SKM-1 treated with dmso at 0.1 percent for 144 hours (cell line): Measurements from ENCODE around the gene FOSL1.

Experiments used
- DNase-seq: peaks from one replicate; lab custom pipeline; 2025; ENCODE audit not compliant: unreplicated experiment; lab: John Stamatoyannopoulos, UW

FOSL1 gene

DNA sequence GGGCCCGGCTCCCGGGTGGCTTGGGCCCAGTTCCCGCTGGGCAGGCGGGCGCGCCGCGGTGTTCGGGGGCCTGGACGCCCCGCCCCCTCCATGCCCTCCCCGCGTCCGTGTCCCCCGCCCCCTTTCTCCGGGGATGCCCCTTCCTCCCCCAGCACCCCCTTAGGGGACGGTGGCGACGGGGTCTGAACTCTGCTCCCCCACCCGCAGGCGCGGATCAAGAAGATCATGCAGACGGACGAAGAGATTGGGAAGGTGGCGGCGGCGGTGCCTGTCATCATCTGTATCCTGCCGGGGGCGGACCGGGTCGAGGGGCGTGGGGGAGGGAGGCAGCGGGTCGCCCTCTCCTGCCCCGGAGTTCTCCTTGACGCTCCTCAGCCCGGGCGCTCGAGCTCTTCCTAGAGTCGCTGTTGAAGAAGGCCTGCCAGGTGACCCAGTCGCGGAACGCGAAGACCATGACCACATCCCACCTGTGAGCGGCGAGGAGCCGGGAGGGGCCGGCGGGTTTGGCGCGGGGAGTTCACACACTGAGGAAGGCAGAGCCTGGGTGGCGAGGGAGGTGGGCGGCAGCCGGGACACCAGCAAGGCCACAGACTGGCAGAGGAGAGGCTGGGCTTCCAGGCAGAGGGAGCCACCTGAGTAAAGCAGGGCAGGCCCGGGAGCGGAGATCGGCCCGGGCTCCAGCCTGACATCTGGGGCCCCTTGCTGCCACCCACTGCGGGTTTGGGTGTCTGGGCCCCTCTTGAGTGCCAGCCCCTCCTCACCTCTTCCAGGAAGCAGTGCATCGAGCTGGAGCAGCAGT is 19.6 kb upstream of the FOSL1 start:
- no peak for DNase-seq

DNA sequence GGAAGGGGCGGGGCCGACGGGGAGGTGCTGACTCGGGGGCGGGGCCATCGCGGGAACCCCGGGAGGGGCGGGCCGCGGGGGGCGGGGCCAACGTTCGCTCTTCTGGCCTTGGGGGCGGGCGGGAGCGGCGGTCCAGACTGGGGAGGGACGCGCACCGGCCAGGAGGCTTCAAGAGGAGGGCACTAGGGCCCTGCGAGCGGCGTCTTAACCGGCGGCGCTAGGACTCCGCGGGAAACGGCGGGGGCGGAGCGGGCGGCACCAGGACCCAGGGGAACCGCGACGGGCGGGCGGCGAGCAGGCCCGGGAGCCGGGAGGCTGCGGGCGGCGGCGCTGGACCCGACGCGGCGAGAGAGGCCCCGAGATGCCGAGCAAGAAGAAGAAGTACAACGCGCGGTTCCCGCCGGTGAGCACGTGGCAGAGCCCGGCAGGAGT is 19.0 kb upstream of the FOSL1 start, which contains the start of gene DRAP1:
Gene DRAP1 (plus strand): TSS at position 286 of the 432 bp plus-strand sequence. CDS start 76 bp downstream, at position 362.
- peak; percentile 97 for DNase-seq

- DNase-seq, result no peak
Measured at GRCh38 chr11:65918211-65919140, 18.3 kb upstream of the FOSL1 start, which contains the start of gene C11orf68. Gene C11orf68, minus strand, starts transcription at chr11:65919062. Its CDS starts 31 bp downstream, at chr11:65919031.

DNA sequence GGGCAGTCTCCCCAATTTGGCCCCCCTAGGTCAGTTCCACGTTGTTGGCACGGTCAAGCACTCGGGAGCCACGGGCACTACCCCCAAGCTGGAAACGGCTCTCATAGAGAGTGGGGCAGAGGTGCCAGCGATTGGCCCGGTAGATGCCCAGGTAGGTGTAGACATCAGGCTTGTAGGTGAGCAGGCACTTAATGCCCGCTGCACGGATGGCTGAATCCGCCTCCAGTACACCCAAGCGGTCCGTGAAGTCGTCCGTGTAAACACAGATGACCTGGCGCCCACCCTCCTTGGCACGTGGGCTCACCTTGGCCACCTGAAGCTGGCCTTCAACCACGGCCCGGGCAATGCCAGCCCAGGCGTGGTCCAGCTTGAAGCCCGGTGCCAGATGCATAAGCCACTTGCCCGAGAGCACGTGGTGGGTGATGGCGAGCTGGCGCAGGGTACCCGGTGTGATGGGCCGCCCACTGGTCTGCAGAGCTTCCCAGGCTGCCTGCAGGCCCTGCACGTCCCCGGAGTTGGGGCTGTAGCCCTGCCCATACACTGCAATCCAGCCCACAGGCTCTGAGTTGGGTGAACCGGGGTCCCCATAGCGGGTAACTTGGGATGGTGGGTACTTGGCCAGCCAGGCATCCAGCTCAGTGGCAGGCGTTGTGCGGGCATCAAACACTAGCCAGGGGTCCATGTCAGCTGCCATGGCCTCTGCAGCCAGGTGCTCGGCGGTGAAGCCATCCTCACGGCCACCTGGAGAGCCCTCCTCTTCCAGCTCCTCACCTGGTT is 17.4 kb upstream of the FOSL1 start:
- DNase-seq, result no peak

GRCh38 chr11:65917077-65917433 is 16.9 kb upstream of the FOSL1 start:
- no peak for DNase-seq

- DNase-seq, result no peak
Measured at GRCh38 chr11:65916391-65916790, 16.2 kb upstream of the FOSL1 start.

DNA sequence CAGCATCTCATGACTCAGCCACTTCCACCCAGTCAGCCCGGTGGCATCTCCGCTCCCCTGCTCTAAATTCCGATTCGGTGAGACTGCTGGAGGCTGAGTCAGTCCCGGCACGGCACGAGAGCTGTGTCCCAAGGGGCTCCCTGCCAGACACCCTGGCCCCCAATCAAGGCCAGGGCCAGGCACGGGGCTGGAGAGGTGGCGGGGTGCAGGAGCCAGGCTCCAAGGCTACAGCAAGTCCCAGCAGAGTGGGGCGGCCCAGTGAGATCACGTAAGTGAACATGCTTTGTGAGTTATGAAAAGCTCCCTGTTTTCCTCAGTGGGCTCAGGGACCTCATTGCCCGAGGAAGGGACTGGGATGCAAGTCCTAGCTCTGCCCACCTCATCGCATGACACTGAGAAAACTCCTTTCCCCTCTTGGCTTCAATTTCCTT is 15.6 kb upstream of the FOSL1 start:
- no peak for DNase-seq

DNA sequence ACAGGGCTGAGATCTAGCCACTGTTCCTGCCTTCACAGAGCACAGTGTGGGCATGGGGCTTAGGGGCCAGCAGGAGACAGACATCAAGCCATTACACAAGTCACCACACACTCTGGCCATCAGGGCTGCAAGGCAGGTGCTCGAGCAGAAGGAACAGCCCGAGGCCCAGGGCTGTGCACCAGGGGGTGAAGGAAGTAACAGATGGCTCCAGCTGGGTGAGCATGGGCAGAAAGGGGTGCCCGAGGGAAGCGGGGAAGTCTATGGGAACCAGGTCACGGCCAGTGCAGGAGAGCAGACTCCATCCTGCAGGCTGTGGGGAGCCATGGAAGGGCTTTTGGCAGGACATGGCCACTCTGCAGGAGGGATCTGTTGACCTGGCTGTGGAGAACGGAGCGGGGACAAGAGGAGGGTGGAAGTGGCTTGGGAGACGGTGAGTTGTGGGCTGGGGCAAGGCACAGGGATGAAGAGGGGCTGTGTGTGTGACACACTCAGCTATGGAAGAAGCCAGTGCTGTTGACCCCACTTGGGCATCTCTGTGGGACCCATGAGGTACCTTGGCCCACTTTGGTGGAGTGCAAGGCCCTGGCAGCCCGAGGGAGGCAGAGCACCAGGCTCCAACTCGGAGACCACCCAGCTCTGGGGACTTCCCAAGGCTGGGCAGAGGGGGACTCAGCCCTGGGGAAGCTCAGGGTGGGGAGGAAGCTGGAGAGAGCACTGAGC is 15.1 kb upstream of the FOSL1 start:
- no peak for DNase-seq

DNA sequence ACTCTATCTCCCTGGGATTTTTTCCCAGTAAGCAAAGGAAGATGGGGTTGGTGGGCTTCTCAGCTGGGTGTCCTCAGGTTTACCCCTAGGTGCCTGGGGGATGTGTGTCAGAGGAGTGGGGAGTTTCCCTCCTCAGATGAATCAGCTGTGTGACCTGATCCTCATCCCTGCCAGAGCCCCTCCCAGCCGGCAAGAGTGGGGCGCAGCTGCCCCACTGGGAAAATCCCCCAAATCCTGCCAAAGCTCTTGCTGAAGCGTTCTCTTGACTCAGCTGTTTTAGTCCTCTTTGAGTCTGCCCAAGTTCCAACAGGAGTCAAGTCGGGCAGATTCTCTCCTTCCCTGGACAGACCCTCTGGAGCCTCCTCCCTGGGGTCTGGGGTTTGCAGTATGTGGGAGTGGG is 12.7 kb upstream of the FOSL1 start:
- DNase-seq, result no peak

GRCh38 chr11:65911682-65912568 is 11.7 kb upstream of the FOSL1 start:
- peak; percentile 27 for DNase-seq

DNA sequence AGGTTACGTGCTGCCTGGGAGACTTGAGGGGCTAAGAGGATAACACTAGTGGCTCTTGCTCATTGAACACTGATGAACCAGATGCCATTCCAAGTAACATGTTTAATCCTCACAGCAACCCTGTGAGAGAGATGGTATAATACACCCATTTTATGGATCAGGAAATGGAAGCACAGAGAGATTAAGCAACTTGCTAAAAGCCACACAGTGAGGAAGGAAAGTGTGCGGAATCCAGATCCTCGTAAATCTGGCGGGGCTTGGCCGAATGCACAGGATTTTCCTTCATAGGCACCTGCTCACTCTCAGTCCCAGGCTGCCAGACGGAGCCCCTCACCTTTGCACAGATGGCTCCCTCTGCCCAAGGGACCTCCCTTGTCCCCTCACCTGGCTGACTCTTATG is 7.7 kb upstream of the FOSL1 start:
- no peak for DNase-seq

DNA sequence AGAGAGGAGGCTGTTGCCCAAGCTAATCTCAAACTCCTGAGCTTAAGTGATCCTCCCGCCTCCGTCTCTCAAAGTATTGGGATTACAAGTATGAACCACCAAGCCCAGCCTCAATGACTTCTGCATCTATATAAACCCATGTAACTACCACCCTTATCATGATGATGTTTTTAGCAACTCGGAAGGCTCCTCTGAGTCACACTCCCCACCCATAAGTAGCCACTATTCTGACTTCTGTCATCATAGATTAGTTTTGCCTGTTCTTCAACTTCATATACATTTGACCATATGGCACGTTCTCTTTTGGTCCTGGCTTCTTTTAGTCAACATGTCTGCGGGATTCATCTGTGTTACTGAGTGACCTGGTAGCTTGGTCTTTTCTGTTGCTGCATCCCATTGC is 6.4 kb upstream of the FOSL1 start:
- DNase-seq, result no peak

- no peak for DNase-seq
Measured at GRCh38 chr11:65903715-65904114, 3.5 kb upstream of the FOSL1 start.

DNA sequence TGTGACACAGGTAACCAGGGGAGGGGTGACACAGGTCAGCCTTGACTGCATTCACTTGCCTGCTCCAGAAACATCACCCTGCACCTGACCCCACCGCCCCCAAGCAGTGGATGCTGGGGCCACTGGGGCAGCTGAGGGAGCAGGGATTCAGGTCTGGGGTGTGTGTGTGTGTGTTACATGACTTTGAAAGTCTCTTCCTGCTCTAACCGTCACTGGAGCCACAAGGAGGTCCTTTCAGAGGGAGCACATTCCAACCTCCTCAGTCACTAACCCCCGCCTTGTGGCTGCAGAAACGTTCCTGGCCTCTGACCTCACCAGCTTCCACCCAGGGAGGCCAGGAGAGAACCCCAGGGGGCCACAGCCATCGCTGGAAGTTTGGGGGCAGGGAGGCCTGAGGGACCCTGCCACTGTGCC is 2.9 kb upstream of the FOSL1 start:
- no peak for DNase-seq

GRCh38 chr11:65900899-65901180 is 652 bp upstream of the FOSL1 start:
- DNase-seq, result no peak

DNA sequence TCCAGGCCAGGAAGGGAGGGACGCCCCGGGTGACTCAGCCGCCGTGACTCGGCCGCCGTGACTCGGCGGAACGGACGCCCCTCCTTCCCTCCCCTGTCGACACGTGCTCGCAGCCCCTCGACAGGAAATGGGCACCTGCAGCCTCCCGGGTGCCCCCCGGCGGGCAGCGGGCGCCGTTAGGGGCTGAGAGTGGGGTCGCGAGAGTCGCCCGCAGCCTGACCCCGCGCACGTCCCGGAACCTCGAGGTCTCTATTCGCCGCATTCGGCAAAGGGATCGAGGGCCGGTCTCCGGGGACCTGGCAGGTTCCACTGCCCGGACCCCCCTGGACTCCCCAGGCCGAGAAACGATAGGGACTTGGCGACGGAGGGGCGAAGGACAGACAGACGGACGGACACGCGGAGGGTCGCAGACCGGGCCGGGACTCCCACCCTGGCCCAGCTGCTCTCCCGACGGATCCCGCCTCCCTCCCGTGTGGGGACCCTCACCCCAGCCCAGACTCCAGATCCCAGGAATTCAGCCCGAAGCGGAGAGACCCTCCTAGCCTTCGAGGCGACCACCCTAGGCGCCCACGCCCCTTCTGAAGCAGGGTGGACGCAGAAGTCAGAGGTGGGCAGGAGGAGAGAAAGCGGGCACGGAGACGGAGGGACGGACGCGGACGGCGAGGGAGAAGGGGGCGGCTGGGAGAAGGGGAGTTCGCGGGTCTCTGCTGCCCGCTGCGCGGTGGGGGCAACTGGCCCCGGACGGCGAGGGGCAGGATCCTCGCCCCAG is 648 bp downstream of the FOSL1 start:
- no peak for DNase-seq

DNA sequence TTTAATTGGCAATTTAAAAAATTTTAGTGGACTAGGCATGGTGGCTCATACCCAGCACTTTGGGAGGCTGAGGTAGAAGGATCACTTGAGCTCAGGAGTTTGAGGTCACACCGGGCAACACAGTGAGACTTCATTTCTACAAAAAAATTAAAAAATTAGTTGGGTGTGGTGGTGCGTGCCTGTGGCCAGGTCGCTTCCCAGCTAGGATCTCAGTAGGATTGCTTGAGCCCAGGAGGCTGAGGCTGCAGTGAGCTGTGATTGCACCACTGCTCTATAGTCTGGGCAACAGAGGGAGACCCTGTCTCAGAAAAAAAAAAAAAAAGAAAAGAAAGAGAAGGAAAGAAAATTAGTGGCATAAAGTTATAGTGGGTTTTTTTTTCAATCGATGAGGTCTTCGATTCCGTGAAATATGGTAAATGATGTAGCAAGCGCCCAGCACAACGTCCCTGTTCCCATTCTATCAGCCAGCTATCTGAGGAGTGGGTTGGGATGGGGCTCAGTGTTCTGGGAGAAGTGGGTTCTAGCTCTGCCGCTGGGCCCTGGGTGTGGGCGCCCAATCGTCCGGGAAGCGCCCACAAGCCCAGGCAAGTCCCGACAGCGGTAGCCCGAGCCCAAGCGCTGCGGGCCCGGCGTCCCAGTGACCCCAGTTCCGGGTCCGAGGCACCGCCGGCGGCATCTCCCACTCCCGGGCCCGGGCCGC is 1.4 kb downstream of the FOSL1 start:
- peak; percentile 34 for DNase-seq

DNA sequence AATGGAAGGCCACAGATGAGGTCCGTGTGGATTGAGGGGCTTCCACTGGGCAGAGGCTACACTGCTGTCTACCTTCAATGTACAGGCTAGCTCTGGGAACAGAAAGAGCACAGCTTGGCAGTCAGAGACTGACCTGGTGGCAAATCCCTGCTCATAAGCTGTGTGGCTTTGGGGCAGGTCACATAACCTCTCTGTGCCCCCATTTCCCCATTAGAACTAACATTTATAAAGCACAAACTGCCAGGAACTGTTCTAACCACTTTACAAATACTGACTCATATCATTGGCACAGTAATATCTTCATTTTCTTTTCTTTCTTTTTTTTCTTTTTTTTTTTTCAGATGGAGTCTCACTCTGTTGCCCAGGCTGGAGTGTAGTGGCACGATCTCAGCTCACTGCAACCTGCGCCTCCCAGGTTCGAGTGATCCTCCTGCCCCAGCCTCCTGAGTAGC is 3.1 kb downstream of the FOSL1 start:
- DNase-seq, result no peak
